ENCODE measurements around the gene NOD2. TPM values are rescaled to one million over a fixed set of nuclear protein-coding genes. Genes with fewer than 3 reads are reported as not detected.

The NOD2 gene
- total RNA-seq, 1 experiment from 2014 or later: not detected

GRCh38 chr16:50742576-50743200 is 49.3 kb downstream of the NOD2 start:
- H3K36me3 ChIP-seq: no peaks in the 10 kb centered on the region; the same call in 1 of the 2 replicates
- peak; percentile 1 for DNase-seq
- no peaks in the 10 kb centered on the region for H3K27me3 ChIP-seq
- no peaks in the 10 kb centered on the region for H3K9me3 ChIP-seq
- peak overlapping the region; percentile 63 for H3K4me3 ChIP-seq

- no peak for DNase-seq
- H3K4me3 ChIP-seq: no peak overlapping the region
- no peaks in the 10 kb centered on the region; the same call in 1 of the 2 replicates for H3K36me3 ChIP-seq
- no peaks in the 10 kb centered on the region for H3K9me3 ChIP-seq
- H3K27me3 ChIP-seq: no peaks in the 10 kb centered on the region
These were observed 50.3 kb downstream of the NOD2 start for GRCh38 chr16:50743581-50744225.

GRCh38 chr16:50744881-50745280 is 51.5 kb downstream of the NOD2 start:
- Histone ChIP-seq H3K36me3 (no peaks in the 10 kb centered on the region; the same call in 1 of the 2 replicates), H3K4me3 (no peak overlapping the region), H3K27me3 (no peaks in the 10 kb centered on the region), H3K9me3 (no peaks in the 10 kb centered on the region)
- DNase-seq: no peak

- no peak for DNase-seq
- Histone ChIP-seq H3K9me3 (no peaks in the 10 kb centered on the region), H3K36me3 (no peaks in the 10 kb centered on the region; the same call in 1 of the 2 replicates), H3K27me3 (no peaks in the 10 kb centered on the region), H3K4me3 (no peak overlapping the region)
These were observed 52.5 kb downstream of the NOD2 start for GRCh38 chr16:50745940-50746339.

- DNase-seq: no peak
- Histone ChIP-seq H3K27me3 (no peaks in the 10 kb centered on the region), H3K9me3 (no peaks in the 10 kb centered on the region), H3K36me3 (no peaks in the 10 kb centered on the region; the same call in 1 of the 2 replicates), H3K4me3 (no peak overlapping the region)
These were observed 54.0 kb downstream of the NOD2 start for GRCh38 chr16:50747207-50747956.

- H3K9me3 ChIP-seq: no peaks in the 10 kb centered on the region
- H3K27me3 ChIP-seq: no peaks in the 10 kb centered on the region
- DNase-seq: no peak
- H3K4me3 ChIP-seq: no peak overlapping the region
- peaks cover 4% of the 10 kb centered on the region for H3K36me3 ChIP-seq
These were observed 58.1 kb downstream of the NOD2 start for GRCh38 chr16:50751528-50751927.

GRCh38 chr16:50752471-50753235 is 59.2 kb downstream of the NOD2 start:
- DNase-seq: no peak
- Histone ChIP-seq H3K4me3 (no peak overlapping the region), H3K27me3 (no peaks in the 10 kb centered on the region), H3K36me3 (peaks cover 4% of the 10 kb centered on the region), H3K9me3 (no peaks in the 10 kb centered on the region)

GRCh38 chr16:50756473-50756872 is 63.1 kb downstream of the NOD2 start:
- no peak overlapping the region for H3K4me3 ChIP-seq
- no peak for DNase-seq
- H3K9me3 ChIP-seq: no peaks in the 10 kb centered on the region
- H3K27me3 ChIP-seq: no peaks in the 10 kb centered on the region
- peaks cover 4% of the 10 kb centered on the region; the same call in 1 of the 2 replicates for H3K36me3 ChIP-seq

GRCh38 chr16:50761267-50761666 is 67.9 kb downstream of the NOD2 start:
- Histone ChIP-seq H3K4me3 (no peak overlapping the region), H3K9me3 (peaks cover 3% of the 10 kb centered on the region; the same call in 1 of the 2 replicates), H3K27me3 (no peaks in the 10 kb centered on the region), H3K36me3 (peaks cover 5% of the 10 kb centered on the region)
- DNase-seq: no peak

GRCh38 chr16:50762241-50762640 is 68.8 kb downstream of the NOD2 start:
- Histone ChIP-seq H3K36me3 (peaks cover 5% of the 10 kb centered on the region), H3K4me3 (no peak overlapping the region), H3K9me3 (peaks cover 3% of the 10 kb centered on the region; the same call in 1 of the 2 replicates), H3K27me3 (no peaks in the 10 kb centered on the region)
- no peak for DNase-seq

- no peaks in the 10 kb centered on the region for H3K27me3 ChIP-seq
- no peak for DNase-seq
These were observed 69.8 kb downstream of the NOD2 start for GRCh38 chr16:50763211-50763610.

GRCh38 chr16:50765260-50765659 is 71.9 kb downstream of the NOD2 start:
- Histone ChIP-seq H3K9me3 (peaks cover 3% of the 10 kb centered on the region; the same call in 1 of the 2 replicates), H3K27me3 (no peaks in the 10 kb centered on the region), H3K4me3 (no peak overlapping the region), H3K36me3 (peaks cover 5% of the 10 kb centered on the region)
- no peak for DNase-seq

More at GRCh38 chr16:50763211-50763610, 69.8 kb downstream of the NOD2 start:
- H3K9me3 ChIP-seq: peaks cover 3% of the 10 kb centered on the region; the same call in 1 of the 2 replicates
- H3K36me3 ChIP-seq: peaks cover 5% of the 10 kb centered on the region
- H3K4me3 ChIP-seq: no peak overlapping the region

- H3K4me3 ChIP-seq: no peak overlapping the region
- peaks cover 3% of the 10 kb centered on the region; the same call in 1 of the 2 replicates for H3K9me3 ChIP-seq
- H3K27me3 ChIP-seq: no peaks in the 10 kb centered on the region
- peaks cover 5% of the 10 kb centered on the region for H3K36me3 ChIP-seq
- no peak for DNase-seq
These were observed 72.5 kb downstream of the NOD2 start for GRCh38 chr16:50765861-50766260.

GRCh38 chr16:50767197-50767596 is 73.8 kb downstream of the NOD2 start:
- no peak overlapping the region for H3K4me3 ChIP-seq
- no peaks in the 10 kb centered on the region for H3K27me3 ChIP-seq
- H3K9me3 ChIP-seq: peaks cover 3% of the 10 kb centered on the region
- H3K36me3 ChIP-seq: peaks cover 5% of the 10 kb centered on the region
- no peak for DNase-seq

- H3K9me3 ChIP-seq: no peaks in the 10 kb centered on the region; the same call in none of the 2 replicates
- DNase-seq: peak; percentile 52
- no peak overlapping the region for H3K4me3 ChIP-seq
- no peaks in the 10 kb centered on the region for H3K27me3 ChIP-seq
- H3K36me3 ChIP-seq: no peaks in the 10 kb centered on the region; the same call in 1 of the 2 replicates
These were observed 78.0 kb downstream of the NOD2 start for GRCh38 chr16:50771366-50771765.

- DNase-seq: no peak
- Histone ChIP-seq H3K4me3 (no peak overlapping the region), H3K27me3 (no peaks in the 10 kb centered on the region), H3K36me3 (no peaks in the 10 kb centered on the region; the same call in 1 of the 2 replicates), H3K9me3 (no peaks in the 10 kb centered on the region; the same call in 1 of the 2 replicates)
These were observed 81.0 kb downstream of the NOD2 start for GRCh38 chr16:50774405-50774804.

Data from MG63 (cell line).